ENCODE data around the gene TJAP1. TPM values are rescaled to one million over a fixed set of nuclear protein-coding genes. Genes with fewer than 3 reads are reported as not detected.
A peak's percentile ranks its signal among the peaks of the same experiment; 100 is the strongest.

The TJAP1 gene
- total and polyA plus RNA-seq, 2 of the 8 experiments (the other 6 are each of a cell fraction or from before 2014, with no cell fraction given), result 30.7 to 40.4 TPM

GRCh38 chr6:43509142-43509983 is 32.0 kb downstream of the TJAP1 start:
- Histone ChIP-seq H2BK12ac (ENCODE audit: low read depth, low read length) (peak overlapping the region; percentile 43; the same call in 1 of the 2 replicates), H4K5ac (ENCODE audit: insufficient read length, low read depth, low read length) (peak overlapping the region; percentile 10), H4K8ac (ENCODE audit: extremely low read depth, insufficient read depth, low read length) (peak overlapping the region; percentile 71), H4K91ac (replicated peaks; ENCODE audit: insufficient read length, low read length) (no peak overlapping the region), H3K4me3 (ENCODE audit: extremely low read depth in 1 of 4, insufficient read depth in 2 of 4, low read depth in 3 of 4, low read length in 4 of 4) (peak overlapping the region; percentile 47 to 77 (median 68)), H3K79me2 (ENCODE audit: control insufficient read depth in 1 of 2, insufficient read depth in 2 of 2, low read length in 2 of 2) (no peaks in the 10 kb centered on the region), H2BK5ac (ENCODE audit: low read depth, low read length) (no peak overlapping the region), H3K9me3 (ENCODE audit: insufficient read depth in 2 of 2, low read depth in 1 of 2, low read length in 1 of 2) (no peaks in the 10 kb centered on the region), H2BK120ac (replicated peaks; ENCODE audit: low read depth, low read length) (no peak overlapping the region), H3K36me3 (ENCODE audit: control insufficient read depth in 2 of 4, insufficient read depth in 4 of 4, low read length in 3 of 4) (peaks cover 14 to 29% (median 20%) of the 10 kb centered on the region in 4 experiments; a peak in 7 of 8 replicates), H4K20me1 (replicated peaks in 1 of 2; ENCODE audit: control insufficient read depth in 1 of 2, insufficient read depth in 2 of 2, low read length in 2 of 2) (peaks cover 2 to 19% of the 10 kb centered on the region in 2 experiments), H3K9ac (replicated peaks in 1 of 4; ENCODE audit: extremely low read depth in 1 of 4, low read depth in 3 of 4, low read length in 3 of 4) (0 out of 7 replicates have a peak overlapping the region, but pooled peaks of 2 of the 4 experiments have one; percentile 4 to 19), H3K23me2 (ENCODE audit: low read depth, low read length) (peaks cover 12% of the 10 kb centered on the region), H3K56ac (replicated peaks; ENCODE audit: insufficient read length, low read depth, low read length) (no peak overlapping the region), H2AFZ (ENCODE audit: low read length) (no peak overlapping the region; the same call in 1 of the 2 replicates), H3K23ac (ENCODE audit: insufficient read length) (no peak overlapping the region), H3K4me2 (ENCODE audit: insufficient read depth in 1 of 2, low read depth in 2 of 2, low read length in 2 of 2) (peak overlapping the region; percentile 62 to 97), H3K79me1 (ENCODE audit: low read depth, low read length) (no peaks in the 10 kb centered on the region), H3K18ac (ENCODE audit: extremely low read depth, low read length) (peak overlapping the region; percentile 19; the same call in 1 of the 2 replicates), H2BK15ac (ENCODE audit: low read length) (no peak overlapping the region), H3K4me1 (replicated peaks in 1 of 4; ENCODE audit: control insufficient read depth in 3 of 4, insufficient read depth in 4 of 4, low read length in 3 of 4) (peaks cover 0 to 21% (median 9%) of the 10 kb centered on the region in 4 experiments; a peak in 5 of 7 replicates), H2BK20ac (ENCODE audit: low read length) (no peak overlapping the region), H3K14ac (ENCODE audit: insufficient read length) (no peak overlapping the region), H3K4ac (replicated peaks; ENCODE audit: insufficient read length, low read depth, low read length) (no peak overlapping the region), H3K27me3 (replicated peaks in 1 of 4; ENCODE audit: control insufficient read depth in 3 of 4, extremely low read depth in 1 of 4, insufficient read depth in 3 of 4, low read length in 3 of 4) (peaks cover 0 to 19% (median 15%) of the 10 kb centered on the region in 4 experiments; a peak in 5 of 7 replicates), H2AK5ac (ENCODE audit: low read depth, low read length) (no peak overlapping the region), H3K27ac (ENCODE audit: low read depth, low read length) (no peak overlapping the region)
- WGBS, 2 experiments (ENCODE audit: extremely low coverage in 1 of 2, insufficient coverage in 1 of 2, insufficient read length in 1 of 2, insufficient replicate concordance in 2 of 2, low coverage in 1 of 2, low lambda C conversion rate in 2 of 2, missing lambda C conversion rate in 1 of 2), result 11% methylated on average over 45 of the region's 69 CpGs; no CpG with 5 or more reads in 1 of the 2 experiments
- FAIRE-seq (no peak), DNase-seq (ENCODE audit: low read depth in 1 of 2, low spot score in 2 of 2) (peak in 1 of 2 experiments; percentile 68)
- ChIA-PET CTCF (ENCODE audit: partially characterized antibody) (interaction anchor here (0.6 to 31.7 kb wide), 9 partner anchors 26 to 510 kb away, joined by 3 to 536 read pairs (median 3); partner anchors contain the start of genes CRIP3, DLK2, DNPH1 and TJAP1), POLR2A (ENCODE audit: partially characterized antibody) (interaction anchor here (0.8 to 12.6 kb wide), 18 partner anchors 9 to 335 kb away, joined by 3 to 147 read pairs (median 4); partner anchors contain the start of genes ABCC10, DLK2, POLH and POLR1C)
- TF ChIP-seq PHF8 (conservative IDR thresholded peaks at IDR 0.05; ENCODE audit: low read depth, low read length), result peak; percentile 16; the same call in 1 of the 2 replicates
- peak; percentile 39 for TF ChIP-seq KDM4A (IDR thresholded peaks at IDR 0.05; ENCODE audit: low read depth, low read length, severe bottlenecking)
- TF ChIP-seq RAD21 (IDR thresholded peaks at IDR 0.05 in 1 of 2, conservative IDR thresholded peaks at IDR 0.05 in 1 of 2; ENCODE audit: low read depth in 2 of 2, low read length in 2 of 2), result no peak
- 0 out of 2 replicates have a peak, but pooled peaks have one; percentile 37 for TF ChIP-seq GABPA (IDR thresholded peaks at IDR 0.05; ENCODE audit: borderline replicate concordance, insufficient read depth, low read length)
- peak in 1 of 3 experiments; percentile 14; a peak in 1 of 4 replicates for TF ChIP-seq CTCF (IDR thresholded peaks at IDR 0.05; ENCODE audit: control extremely low read depth in 1 of 3, insufficient read depth in 1 of 3, low read depth in 1 of 3, low read length in 3 of 3)
- peak; percentile 59 for TF ChIP-seq EZH2 (IDR thresholded peaks at IDR 0.05; ENCODE audit: low read depth, low read length, severe bottlenecking)

Measured in H1 (cell line).